Upper lobe of right lung (tissue), 1 donor: Measurements from ENCODE around the gene KIAA0586. TPM values are rescaled to one million over a fixed set of nuclear protein-coding genes. Genes with fewer than 3 reads are reported as not detected.

Experiments used
- ATAC-seq: fragments of 200-7000 bp; cut with Tn5 transposase; one replicate; pipeline ENCODE4 v1.9.1; 2020; ENCODE audit warnings: mild to moderate bottlenecking, moderate library complexity
- DNase-seq: peaks from one replicate; pipeline ENCODE4 v3.0.0-alpha.2; 2020
- H3K27ac ChIP-seq: fragments of 200-600 bp; one replicate; pipeline ENCODE4 v1.8.0; 2022
- H3K27me3 ChIP-seq: fragments of 200-600 bp; one replicate; pipeline ENCODE4 v1.8.0; 2022; ENCODE audit warnings: mild to moderate bottlenecking
- H3K36me3 ChIP-seq: fragments of 200-600 bp; one replicate; pipeline ENCODE4 v1.8.0; 2022
- H3K4me1 ChIP-seq: fragments of 200-600 bp; one replicate; pipeline ENCODE4 v1.8.0; 2022
- H3K4me3 ChIP-seq: fragments of 200-600 bp; one replicate; pipeline ENCODE4 v1.8.0; 2022; ENCODE audit warnings: mild to moderate bottlenecking
- H3K9me3 ChIP-seq: fragments of 200-600 bp; one replicate; pipeline ENCODE4 v1.8.0; 2022
- CTCF ChIP-seq: fragments of 200-600 bp; IDR thresholded peaks from one replicate; pipeline ENCODE4 v1.8.0; 2022; ENCODE audit warnings: antibody characterized with exemption
- intact Hi-C: fragments of 100-400 bp; cut with DNase I; formaldehyde crosslinking; loops from one replicate; pipeline ENCODE4 v1.11.0; 2022
- total RNA-seq: library from RNA; stranded (reverse); fragmentation: NEBNext Ultra II Directional; extraction: Animal tissue kit (Norgen Biotek cat#: 25700); gene quantifications from one replicate; pipeline ENCODE4 v1.2.1, GENCODE V29; 2021
- donor health status: DM: no; HTN: yes; CAD: no; lungs with severe emphysema.

Gene KIAA0586
- total RNA-seq, 1 donor from 2014 or later, result 16.3 TPM

GRCh38 chr14:58563978-58564377, 136.5 kb downstream of the KIAA0586 start:
- TF ChIP-seq CTCF, result no peak
- Histone ChIP-seq H3K27ac (no peak overlapping the region), H3K9me3 (no peaks in the 10 kb centered on the region), H3K27me3 (no peaks in the 10 kb centered on the region), H3K4me3 (no peak overlapping the region), H3K36me3 (no peaks in the 10 kb centered on the region), H3K4me1 (no peaks in the 10 kb centered on the region)
- DNase-seq (no peak), ATAC-seq (no peak)
- intact Hi-C loops, result no loop called here

GRCh38 chr14:58565832-58566231, 138.3 kb downstream of the KIAA0586 start:
- no peak overlapping the region for H3K27ac ChIP-seq
- DNase-seq (no peak), ATAC-seq (no peak)
- H3K27me3 ChIP-seq, result no peaks in the 10 kb centered on the region
- no peaks in the 10 kb centered on the region for H3K4me1 ChIP-seq
- TF ChIP-seq CTCF, result no peak
- no peak overlapping the region for H3K4me3 ChIP-seq
- intact Hi-C loops, result no loop called here
- no peaks in the 10 kb centered on the region for H3K36me3 ChIP-seq
- no peaks in the 10 kb centered on the region for H3K9me3 ChIP-seq

- Histone ChIP-seq H3K4me3 (no peak overlapping the region), H3K36me3 (no peaks in the 10 kb centered on the region), H3K9me3 (no peaks in the 10 kb centered on the region), H3K27ac (no peak overlapping the region), H3K27me3 (no peaks in the 10 kb centered on the region), H3K4me1 (no peaks in the 10 kb centered on the region)
- TF ChIP-seq CTCF, result no peak
- DNase-seq, result no peak
- ATAC-seq, result no peak
- intact Hi-C loops, result no loop called here
These were observed 139.5 kb downstream of the KIAA0586 start for GRCh38 chr14:58566979-58567378.

- no peak for TF ChIP-seq CTCF
- no peak overlapping the region for H3K27ac ChIP-seq
- no peaks in the 10 kb centered on the region for H3K36me3 ChIP-seq
- H3K9me3 ChIP-seq, result no peaks in the 10 kb centered on the region
- no peaks in the 10 kb centered on the region for H3K27me3 ChIP-seq
- H3K4me1 ChIP-seq, result no peaks in the 10 kb centered on the region
- no peak for DNase-seq
- intact Hi-C loops, result no loop called here
- no peak for ATAC-seq
- H3K4me3 ChIP-seq, result no peak overlapping the region
These were observed 140.8 kb downstream of the KIAA0586 start for GRCh38 chr14:58568322-58568721.

- DNase-seq, result no peak
- intact Hi-C loops, result no loop called here
- no peaks in the 10 kb centered on the region for H3K9me3 ChIP-seq
- H3K4me1 ChIP-seq, result no peaks in the 10 kb centered on the region
- no peaks in the 10 kb centered on the region for H3K36me3 ChIP-seq
- no peak for ATAC-seq
- H3K27ac ChIP-seq, result no peak overlapping the region
- H3K4me3 ChIP-seq, result no peak overlapping the region
- H3K27me3 ChIP-seq, result no peaks in the 10 kb centered on the region
- no peak for TF ChIP-seq CTCF
These were observed 143.7 kb downstream of the KIAA0586 start for GRCh38 chr14:58571256-58571655.

GRCh38 chr14:58571769-58572472, 144.4 kb downstream of the KIAA0586 start:
- no peak overlapping the region for H3K27ac ChIP-seq
- no peak for TF ChIP-seq CTCF
- DNase-seq, result no peak

More at GRCh38 chr14:58571769-58572472, 144.4 kb downstream of the KIAA0586 start:
- H3K4me3 ChIP-seq, result no peak overlapping the region
- no peaks in the 10 kb centered on the region for H3K36me3 ChIP-seq
- no peak for ATAC-seq
- no peaks in the 10 kb centered on the region for H3K9me3 ChIP-seq
- H3K27me3 ChIP-seq, result no peaks in the 10 kb centered on the region
- no peaks in the 10 kb centered on the region for H3K4me1 ChIP-seq
- intact Hi-C loops, result no loop called here
